ENCODE data around the gene MXD4.

Gene MXD4

DNA sequence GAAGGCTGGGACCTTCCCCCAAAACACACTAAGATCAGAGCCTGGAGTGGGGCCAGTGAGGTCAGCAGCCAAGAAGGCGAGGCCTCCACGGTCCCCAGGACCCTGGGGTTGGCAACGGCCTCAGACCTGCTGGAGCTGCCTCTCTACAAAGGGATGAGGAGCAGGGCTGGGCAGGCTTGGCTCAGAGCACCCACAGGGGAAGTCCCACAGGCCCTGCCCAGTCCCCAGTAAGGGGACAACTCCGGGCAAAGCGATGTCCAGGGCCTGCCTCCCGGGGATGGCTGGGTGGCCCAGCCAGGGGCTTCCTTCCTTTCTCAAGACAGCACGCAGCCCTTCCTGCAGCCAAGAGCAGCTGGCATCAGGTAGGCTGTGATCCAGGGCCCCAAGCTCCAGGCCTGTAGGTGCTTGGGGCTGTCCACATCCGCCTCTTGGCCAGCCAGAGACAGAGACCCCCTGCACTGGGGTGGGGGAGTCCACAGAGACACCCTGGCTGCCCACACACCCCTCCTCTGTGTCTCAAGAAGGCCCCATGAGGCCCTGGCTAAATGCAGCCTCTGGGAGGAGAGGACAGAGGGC, 5.7 kb downstream of the MXD4 start:
- POLR2A ChIA-PET, result interaction anchor here (1.4 kb wide), 1 partner anchor 8 kb away, joined by 4 read pairs; no protein-coding TSS in a partner anchor
- CTCF ChIA-PET, result no interaction called here

DNA sequence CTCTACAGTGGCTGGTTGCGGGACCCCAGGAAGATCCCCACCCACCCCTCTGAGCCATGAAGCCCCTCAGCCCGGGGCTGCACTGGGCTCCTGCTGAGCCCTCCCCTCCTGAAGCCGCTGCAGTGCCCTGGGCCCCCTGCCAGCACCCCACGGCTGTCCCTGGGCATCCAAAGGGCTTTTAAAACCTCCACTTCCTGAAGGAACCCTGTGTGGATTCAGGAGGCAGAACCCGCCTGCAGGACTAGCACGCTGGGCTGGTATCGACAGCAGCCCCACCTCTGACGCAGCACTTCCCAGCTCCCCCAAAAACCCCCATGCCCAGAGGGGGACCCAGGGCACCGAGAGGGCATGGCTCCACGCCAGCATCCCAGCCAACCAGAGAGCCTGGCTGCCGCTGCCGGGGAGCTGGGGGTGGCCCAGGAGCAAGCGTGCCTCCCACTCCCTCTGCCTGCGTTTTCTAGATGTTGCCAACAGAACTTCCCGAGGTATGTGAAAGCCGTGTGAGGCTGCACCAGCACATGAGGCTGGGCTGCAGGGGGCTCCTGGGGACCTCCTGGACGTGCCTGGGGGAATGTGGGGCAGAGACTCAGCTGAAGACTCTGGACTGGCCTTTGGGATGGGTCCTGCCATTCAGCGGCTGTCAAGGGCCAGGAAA, 6.3 kb downstream of the MXD4 start:
- TF ChIP-seq SUZ12 (IDR thresholded peaks at IDR 0.05) (no peak), BHLHE40 (IDR thresholded peaks at IDR 0.05; ENCODE audit: borderline replicate concordance) (no peak), FOXM1 (IDR thresholded peaks at IDR 0.05; ENCODE audit: borderline replicate concordance) (no peak), FOXK2 (IDR thresholded peaks at IDR 0.05) (no peak), CTBP1 (IDR thresholded peaks at IDR 0.05; ENCODE audit: borderline replicate concordance) (no peak), ARNT (IDR thresholded peaks at IDR 0.05) (no peak), ELF4 (IDR thresholded peaks at IDR 0.05) (no peak), L3MBTL2 (conservative IDR thresholded peaks at IDR 0.05) (no peak), SP1 (IDR thresholded peaks at IDR 0.05) (no peak), TARDBP (IDR thresholded peaks at IDR 0.05) (no peak), HDGF (IDR thresholded peaks at IDR 0.05; ENCODE audit: borderline replicate concordance) (no peak), NFRKB (IDR thresholded peaks at IDR 0.05) (no peak), FOXA1 (IDR thresholded peaks at IDR 0.05) (no peak), ZNF384 (IDR thresholded peaks at IDR 0.05) (no peak), LEF1 (IDR thresholded peaks at IDR 0.05; ENCODE audit: borderline replicate concordance) (no peak)
- TF ChIP-seq, protein P1, sequence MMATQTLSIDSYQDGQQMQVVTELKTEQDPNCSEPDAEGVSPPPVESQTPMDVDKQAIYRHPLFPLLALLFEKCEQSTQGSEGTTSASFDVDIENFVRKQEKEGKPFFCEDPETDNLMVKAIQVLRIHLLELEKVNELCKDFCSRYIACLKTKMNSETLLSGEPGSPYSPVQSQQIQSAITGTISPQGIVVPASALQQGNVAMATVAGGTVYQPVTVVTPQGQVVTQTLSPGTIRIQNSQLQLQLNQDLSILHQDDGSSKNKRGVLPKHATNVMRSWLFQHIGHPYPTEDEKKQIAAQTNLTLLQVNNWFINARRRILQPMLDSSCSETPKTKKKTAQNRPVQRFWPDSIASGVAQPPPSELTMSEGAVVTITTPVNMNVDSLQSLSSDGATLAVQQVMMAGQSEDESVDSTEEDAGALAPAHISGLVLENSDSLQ (IDR thresholded peaks at IDR 0.05), result no peak
- CTCF ChIA-PET, result no interaction called here
- POLR2A ChIA-PET, result no interaction called here
- no peak for DNase-seq (ENCODE audit: extremely low spot score)

More for the DNA sequence above, 5.7 kb downstream of the MXD4 start:
- DNase-seq (ENCODE audit: extremely low spot score), result no peak
- TF ChIP-seq SP1 (IDR thresholded peaks at IDR 0.05), result no peak
- no peak for TF ChIP-seq CTBP1 (IDR thresholded peaks at IDR 0.05; ENCODE audit: borderline replicate concordance)
- TF ChIP-seq ELF4 (IDR thresholded peaks at IDR 0.05), result no peak
- TF ChIP-seq FOXA1 (IDR thresholded peaks at IDR 0.05), result no peak
- TF ChIP-seq SUZ12 (IDR thresholded peaks at IDR 0.05), result no peak
- no peak for TF ChIP-seq ZNF384 (IDR thresholded peaks at IDR 0.05)
- TF ChIP-seq, protein P1 (IDR thresholded peaks at IDR 0.05), result no peak
- no peak for TF ChIP-seq NFRKB (IDR thresholded peaks at IDR 0.05)
- no peak for TF ChIP-seq ARNT (IDR thresholded peaks at IDR 0.05)
- TF ChIP-seq FOXK2 (IDR thresholded peaks at IDR 0.05), result no peak
- no peak for TF ChIP-seq FOXM1 (IDR thresholded peaks at IDR 0.05; ENCODE audit: borderline replicate concordance)
- TF ChIP-seq HDGF (IDR thresholded peaks at IDR 0.05; ENCODE audit: borderline replicate concordance), result no peak
- no peak for TF ChIP-seq L3MBTL2 (conservative IDR thresholded peaks at IDR 0.05)
- no peak for TF ChIP-seq TARDBP (IDR thresholded peaks at IDR 0.05)
- TF ChIP-seq BHLHE40 (IDR thresholded peaks at IDR 0.05; ENCODE audit: borderline replicate concordance), result no peak
- TF ChIP-seq LEF1 (IDR thresholded peaks at IDR 0.05; ENCODE audit: borderline replicate concordance), result no peak

DNA sequence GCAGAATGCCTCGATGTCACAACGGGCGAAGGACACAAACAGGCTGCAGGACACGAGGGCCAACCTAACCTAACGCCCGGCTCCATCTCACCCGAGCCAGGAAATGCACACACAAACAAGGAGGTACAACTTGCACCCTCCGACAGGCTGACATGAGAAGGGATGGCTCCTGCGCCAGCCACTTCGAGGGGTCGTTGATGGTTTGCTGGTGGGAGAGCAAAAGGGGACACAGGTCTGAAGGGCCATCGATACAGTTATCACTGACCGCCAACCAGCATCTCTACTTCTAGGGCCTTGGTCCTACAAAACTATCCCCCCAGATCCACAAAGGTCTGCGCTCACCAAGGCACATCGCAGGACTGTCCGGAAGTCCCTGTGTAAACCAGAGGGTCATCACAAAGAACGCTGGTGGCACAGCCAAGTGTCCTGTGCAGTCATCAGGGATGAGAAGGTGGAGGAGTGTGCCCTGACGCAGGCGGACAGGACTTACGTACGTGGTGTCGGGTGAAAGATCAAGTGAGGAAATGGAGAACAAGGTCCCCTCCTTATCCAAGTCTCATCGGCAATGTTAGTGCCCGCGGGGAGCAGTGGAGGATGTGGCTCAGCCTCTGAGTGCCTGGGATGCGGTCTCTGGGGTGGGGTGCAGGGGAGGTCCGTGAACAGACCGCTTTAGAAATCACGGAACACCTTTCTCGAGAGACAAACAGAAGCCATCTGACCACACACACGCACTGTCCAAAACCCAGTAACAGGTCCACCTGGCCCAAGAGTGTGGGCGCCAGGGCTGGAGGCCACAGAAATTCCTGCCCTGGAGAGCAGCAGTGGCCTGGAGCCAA, 7.0 kb downstream of the MXD4 start:
- ChIA-PET CTCF (no interaction called here), POLR2A (no interaction called here)
- DNase-seq (ENCODE audit: extremely low spot score), result no peak
- TF ChIP-seq L3MBTL2 (conservative IDR thresholded peaks at IDR 0.05), result no peak

DNA sequence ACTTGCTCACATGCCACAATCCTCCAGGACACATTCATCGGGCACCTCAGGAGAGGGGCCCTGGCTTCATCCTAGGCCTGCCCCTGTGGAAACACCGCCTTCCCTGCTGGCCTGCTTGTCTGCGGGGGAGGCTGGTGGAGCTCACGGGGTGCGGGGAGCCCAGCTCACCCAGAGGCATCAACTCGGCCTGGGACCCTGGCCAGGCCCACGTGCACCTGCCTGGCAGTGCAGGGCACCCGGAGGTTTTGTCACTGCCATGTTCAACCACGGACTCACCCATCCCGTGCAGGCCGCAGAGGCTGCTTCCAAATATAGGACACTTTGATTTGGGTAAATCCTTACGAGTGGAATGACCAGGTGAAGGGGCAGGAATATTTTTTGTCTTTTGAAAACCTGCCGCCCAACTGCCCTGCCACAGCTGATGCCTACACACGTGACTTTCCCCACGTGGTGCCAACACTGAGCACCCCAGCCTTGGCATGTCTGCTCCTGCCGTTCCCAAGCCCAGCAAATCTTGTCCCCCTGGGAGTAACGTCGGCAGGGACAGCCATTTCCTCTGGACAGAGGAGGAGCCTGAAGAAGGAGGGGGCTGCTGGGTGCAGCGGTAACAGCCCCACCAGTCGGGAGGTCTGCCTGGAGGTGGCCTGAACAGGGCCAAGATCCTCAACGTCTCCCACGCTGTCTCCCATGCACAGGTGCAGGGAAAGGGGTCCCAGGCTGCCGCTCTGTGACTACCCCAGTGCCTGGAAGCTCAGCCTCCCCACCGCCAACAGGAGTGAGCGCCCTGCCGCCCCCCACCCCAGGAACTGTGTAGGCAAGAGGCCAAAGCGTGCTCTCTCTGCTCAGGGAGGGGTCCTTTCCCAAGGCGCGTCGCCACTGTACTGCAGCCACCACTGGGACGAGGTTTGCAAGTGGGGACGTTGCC, 8.5 kb downstream of the MXD4 start:
- POLR2A ChIA-PET, result no interaction called here
- CTCF ChIA-PET, result no interaction called here
- DNase-seq (ENCODE audit: extremely low spot score), result no peak
- no peak for TF ChIP-seq TARDBP (IDR thresholded peaks at IDR 0.05)
- TF ChIP-seq L3MBTL2 (conservative IDR thresholded peaks at IDR 0.05), result no peak
- TF ChIP-seq ZNF384 (IDR thresholded peaks at IDR 0.05), result no peak
- no peak for TF ChIP-seq SP1 (IDR thresholded peaks at IDR 0.05)
- TF ChIP-seq NFRKB (IDR thresholded peaks at IDR 0.05), result no peak
- no peak for TF ChIP-seq CTBP1 (IDR thresholded peaks at IDR 0.05; ENCODE audit: borderline replicate concordance)
- TF ChIP-seq HDGF (IDR thresholded peaks at IDR 0.05; ENCODE audit: borderline replicate concordance), result no peak
- TF ChIP-seq FOXK2 (IDR thresholded peaks at IDR 0.05), result no peak
- no peak for TF ChIP-seq SUZ12 (IDR thresholded peaks at IDR 0.05)

DNA sequence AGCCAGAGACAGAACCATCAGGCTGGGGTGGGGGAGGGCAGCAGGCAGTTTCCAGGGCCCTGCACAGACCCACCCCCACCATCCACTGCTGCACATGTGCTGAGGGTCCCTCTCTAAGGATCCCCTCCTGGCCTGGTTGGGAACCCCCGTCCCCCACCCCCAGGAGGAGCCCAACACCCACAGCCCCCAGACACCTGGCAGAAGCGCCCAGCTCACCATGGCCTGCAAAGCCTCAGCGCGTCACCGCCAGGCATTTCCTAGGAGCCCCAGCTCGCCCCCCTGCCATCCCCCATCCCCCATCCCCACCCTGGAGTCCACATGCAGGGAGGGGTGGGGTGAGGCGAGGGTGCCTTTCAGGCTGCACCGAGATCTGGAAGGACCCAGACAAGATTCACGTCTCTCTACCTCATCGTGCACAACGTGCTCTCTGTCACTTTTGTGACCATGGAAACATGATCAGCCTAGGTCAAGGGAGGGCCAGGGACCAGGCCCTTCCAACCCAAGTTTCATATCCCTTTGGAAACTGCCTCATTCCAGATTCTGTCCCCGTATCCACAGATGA, 9.3 kb downstream of the MXD4 start:
- ChIA-PET POLR2A (no interaction called here), CTCF (no interaction called here)
- TF ChIP-seq ZNF384 (IDR thresholded peaks at IDR 0.05), result no peak
- TF ChIP-seq HDGF (IDR thresholded peaks at IDR 0.05; ENCODE audit: borderline replicate concordance), result no peak
- TF ChIP-seq FOXA1 (IDR thresholded peaks at IDR 0.05), result no peak
- TF ChIP-seq, protein P1 (IDR thresholded peaks at IDR 0.05), result no peak
- TF ChIP-seq FOXK2 (IDR thresholded peaks at IDR 0.05), result no peak
- TF ChIP-seq BHLHE40 (IDR thresholded peaks at IDR 0.05; ENCODE audit: borderline replicate concordance), result no peak
- no peak for TF ChIP-seq L3MBTL2 (conservative IDR thresholded peaks at IDR 0.05)
- no peak for TF ChIP-seq TARDBP (IDR thresholded peaks at IDR 0.05)
- no peak for TF ChIP-seq ARNT (IDR thresholded peaks at IDR 0.05)
- no peak for TF ChIP-seq SP1 (IDR thresholded peaks at IDR 0.05)
- no peak for TF ChIP-seq LEF1 (IDR thresholded peaks at IDR 0.05; ENCODE audit: borderline replicate concordance)
- no peak for TF ChIP-seq FOXM1 (IDR thresholded peaks at IDR 0.05; ENCODE audit: borderline replicate concordance)
- TF ChIP-seq ELF4 (IDR thresholded peaks at IDR 0.05), result no peak
- TF ChIP-seq NFRKB (IDR thresholded peaks at IDR 0.05), result no peak
- TF ChIP-seq SUZ12 (IDR thresholded peaks at IDR 0.05), result no peak
- TF ChIP-seq CTBP1 (IDR thresholded peaks at IDR 0.05; ENCODE audit: borderline replicate concordance), result no peak
- no peak for DNase-seq (ENCODE audit: extremely low spot score)
